Measurements from ENCODE around the gene PTGIS. TPM values are rescaled to one million over a fixed set of nuclear protein-coding genes. Genes with fewer than 3 reads are reported as not detected.

Gene PTGIS
- polyA plus RNA-seq, 3 donors, result not detected

DNA sequence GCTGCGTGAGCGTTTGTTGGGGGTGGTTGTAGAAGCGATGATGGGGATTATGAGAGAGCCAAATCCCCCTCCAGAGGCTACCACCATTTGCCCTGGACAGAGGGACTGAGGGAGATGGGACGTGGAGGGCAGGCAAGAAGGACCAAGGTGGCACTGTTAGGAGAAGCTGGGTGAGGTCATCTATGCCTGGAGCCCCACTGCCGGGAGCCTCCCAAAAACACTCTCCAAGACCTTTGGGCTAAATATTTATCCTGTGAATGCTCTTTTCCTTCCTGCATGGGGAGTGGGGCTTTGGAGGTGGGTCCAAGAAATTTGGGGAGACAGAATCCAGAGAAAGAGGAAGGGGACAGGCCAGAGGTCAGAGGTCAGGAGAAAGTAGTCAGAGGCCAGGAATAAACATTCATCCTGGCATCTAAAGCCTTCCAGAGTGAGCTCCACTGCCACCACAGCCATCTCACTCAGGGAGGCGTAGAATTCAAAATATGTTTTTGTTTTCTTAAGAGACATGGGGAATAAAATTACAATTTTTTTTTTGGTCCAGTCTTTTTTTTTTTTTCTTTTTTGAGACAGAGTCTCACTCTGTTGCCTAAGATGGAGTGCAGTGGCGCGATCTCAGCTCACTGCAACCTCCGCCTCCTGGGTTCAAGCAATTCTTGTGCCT lies 17.8 kb upstream of the PTGIS start:
- Histone ChIP-seq H3K9ac (ENCODE audit: insufficient read depth, low read length, poor library complexity, severe bottlenecking) (no peak overlapping the region), H3K27ac (ENCODE audit: low read depth in 1 of 2, low read length in 2 of 2) (no peak overlapping the region), H4K20me1 (ENCODE audit: insufficient read depth, low read length) (no peaks in the 10 kb centered on the region), H3K4me3 (replicated peaks in 1 of 3; ENCODE audit: low read depth in 2 of 3, low read length in 3 of 3) (no peak overlapping the region), H3K4me1 (ENCODE audit: control insufficient read depth in 1 of 2, insufficient read depth in 2 of 2, low read length in 2 of 2) (peaks cover 43 to 50% of the 10 kb centered on the region in 2 donors), H3K36me3 (replicated peaks in 1 of 2; ENCODE audit: control insufficient read depth in 1 of 2, insufficient read depth in 2 of 2, low read length in 2 of 2) (no peaks in the 10 kb centered on the region), H3K27me3 (ENCODE audit: control insufficient read depth in 2 of 2, insufficient read depth in 2 of 2, low read length in 2 of 2) (no peaks in the 10 kb centered on the region), H3K9me3 (replicated peaks in 1 of 2; ENCODE audit: control insufficient read depth in 1 of 2, insufficient read depth in 1 of 2, low read length in 2 of 2) (peaks cover 4 to 13% of the 10 kb centered on the region in 2 donors), H2AFZ (ENCODE audit: insufficient read depth, low read depth, low read length, poor library complexity, severe bottlenecking) (no peak overlapping the region), H3K79me2 (ENCODE audit: insufficient read depth, low read length) (no peaks in the 10 kb centered on the region), H3K4me2 (replicated peaks; ENCODE audit: extremely low read depth, low read length, poor library complexity, severe bottlenecking) (no peak overlapping the region)
- Mint-ChIP-seq H3K4me3 (no peak overlapping the region), H3K36me3 (peaks cover 5 to 9% of the 10 kb centered on the region in 2 donors), H3K9me3 (peaks cover 9 to 19% (median 13%) of the 10 kb centered on the region in 7 donors), H3K27ac (peak overlapping the region in 1 of 7 donors; percentile 59), H3K27me3 (ENCODE audit: low read depth in 3 of 3) (peaks cover 4 to 13% (median 6%) of the 10 kb centered on the region in 3 donors), H3K4me1 (peaks cover 49% of the 10 kb centered on the region)
- TF ChIP-seq, protein P1, sequence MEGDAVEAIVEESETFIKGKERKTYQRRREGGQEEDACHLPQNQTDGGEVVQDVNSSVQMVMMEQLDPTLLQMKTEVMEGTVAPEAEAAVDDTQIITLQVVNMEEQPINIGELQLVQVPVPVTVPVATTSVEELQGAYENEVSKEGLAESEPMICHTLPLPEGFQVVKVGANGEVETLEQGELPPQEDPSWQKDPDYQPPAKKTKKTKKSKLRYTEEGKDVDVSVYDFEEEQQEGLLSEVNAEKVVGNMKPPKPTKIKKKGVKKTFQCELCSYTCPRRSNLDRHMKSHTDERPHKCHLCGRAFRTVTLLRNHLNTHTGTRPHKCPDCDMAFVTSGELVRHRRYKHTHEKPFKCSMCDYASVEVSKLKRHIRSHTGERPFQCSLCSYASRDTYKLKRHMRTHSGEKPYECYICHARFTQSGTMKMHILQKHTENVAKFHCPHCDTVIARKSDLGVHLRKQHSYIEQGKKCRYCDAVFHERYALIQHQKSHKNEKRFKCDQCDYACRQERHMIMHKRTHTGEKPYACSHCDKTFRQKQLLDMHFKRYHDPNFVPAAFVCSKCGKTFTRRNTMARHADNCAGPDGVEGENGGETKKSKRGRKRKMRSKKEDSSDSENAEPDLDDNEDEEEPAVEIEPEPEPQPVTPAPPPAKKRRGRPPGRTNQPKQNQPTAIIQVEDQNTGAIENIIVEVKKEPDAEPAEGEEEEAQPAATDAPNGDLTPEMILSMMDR (IDR thresholded peaks at IDR 0.05), result no peak
- 100% methylated on average over 1 of the region's 9 CpGs for WGBS (ENCODE audit: insufficient coverage)
- intact Hi-C loops (cut with micrococcal nuclease), result no loop called here
- DNase-seq, result no peak

DNA sequence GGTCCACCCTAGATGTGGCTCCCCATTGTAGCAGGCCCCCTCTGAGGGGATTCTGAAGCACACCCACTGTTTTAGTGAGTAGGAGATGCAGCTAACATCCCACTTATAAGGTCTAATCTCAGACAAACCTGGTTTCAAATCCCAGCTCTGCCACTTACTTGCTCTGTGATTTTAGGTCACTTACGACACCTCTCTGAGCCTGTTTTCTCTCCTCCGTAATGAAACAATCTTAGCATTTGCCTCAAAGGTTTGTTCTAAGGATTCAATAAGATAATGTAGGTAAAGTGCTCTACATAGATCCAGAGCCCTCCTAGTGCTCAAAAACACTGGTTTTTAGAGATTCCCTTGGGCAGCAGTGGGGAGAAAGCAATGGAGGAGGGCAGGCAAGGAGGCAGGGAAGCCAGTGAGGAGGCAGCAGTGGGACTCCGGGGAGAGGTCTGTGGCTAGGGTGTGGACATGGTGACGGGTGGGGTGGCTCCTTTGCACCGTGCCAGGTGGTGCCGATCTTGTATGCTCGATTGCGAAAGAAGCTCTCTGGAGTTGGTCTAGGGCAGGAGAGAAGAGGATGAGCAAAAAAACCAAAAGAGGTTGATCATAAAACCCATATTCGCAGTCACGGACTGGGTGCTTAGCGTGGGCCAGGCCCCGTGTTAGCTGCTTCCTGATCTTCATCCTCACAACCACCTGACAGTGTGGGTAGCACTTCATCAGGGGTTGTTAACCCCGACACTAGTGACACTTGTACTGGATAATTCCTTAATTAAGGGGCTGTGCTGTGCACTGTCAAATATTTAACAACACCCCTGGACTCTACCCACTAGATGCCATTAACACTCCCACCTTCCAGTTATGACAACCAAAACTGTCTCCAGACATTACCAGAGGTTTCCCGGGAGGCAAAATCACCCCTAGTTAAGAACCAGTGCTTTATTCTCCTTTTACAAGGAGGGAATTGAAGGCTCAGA lies 16.8 kb upstream of the PTGIS start:
- H3K4me1 ChIP-seq (ENCODE audit: control insufficient read depth in 1 of 2, insufficient read depth in 2 of 2, low read length in 2 of 2), result peaks cover 38 to 47% of the 10 kb centered on the region in 2 donors
- DNase-seq, result no peak
- H3K9me3 ChIP-seq (replicated peaks in 1 of 2; ENCODE audit: control insufficient read depth in 1 of 2, insufficient read depth in 1 of 2, low read length in 2 of 2), result peaks cover 4 to 6% of the 10 kb centered on the region in 2 donors
- Mint-ChIP-seq H3K27ac (peak overlapping the region; percentile 76 to 94 (median 90)), H3K27me3 (ENCODE audit: low read depth in 3 of 3) (peaks cover 2 to 10% (median 4%) of the 10 kb centered on the region in 3 donors), H3K9me3 (peaks cover 3 to 11% (median 6%) of the 10 kb centered on the region in 7 donors), H3K4me1 (peaks cover 43% of the 10 kb centered on the region), H3K36me3 (peaks cover 1 to 3% of the 10 kb centered on the region in 2 donors), H3K4me3 (peak overlapping the region in 1 of 2 donors; percentile 55)
- peak overlapping the region; percentile 30 for H3K4me2 ChIP-seq (replicated peaks; ENCODE audit: extremely low read depth, low read length, poor library complexity, severe bottlenecking)
- peak overlapping the region in 1 of 2 donors; percentile 74 for H3K27ac ChIP-seq (ENCODE audit: low read depth in 1 of 2, low read length in 2 of 2)
- intact Hi-C loops (cut with micrococcal nuclease), result no loop called here
- H2AFZ ChIP-seq (ENCODE audit: insufficient read depth, low read depth, low read length, poor library complexity, severe bottlenecking), result peak overlapping the region; percentile 55
- H4K20me1 ChIP-seq (ENCODE audit: insufficient read depth, low read length), result no peaks in the 10 kb centered on the region
- 39% methylated on average over 8 of the region's 14 CpGs for WGBS (ENCODE audit: insufficient coverage)
- H3K36me3 ChIP-seq (replicated peaks in 1 of 2; ENCODE audit: control insufficient read depth in 1 of 2, insufficient read depth in 2 of 2, low read length in 2 of 2), result no peaks in the 10 kb centered on the region
- H3K9ac ChIP-seq (ENCODE audit: insufficient read depth, low read length, poor library complexity, severe bottlenecking), result no peak overlapping the region
- no peaks in the 10 kb centered on the region for H3K79me2 ChIP-seq (ENCODE audit: insufficient read depth, low read length)
- TF ChIP-seq, protein P1 (IDR thresholded peaks at IDR 0.05), result no peak
- H3K4me3 ChIP-seq (replicated peaks in 1 of 3; ENCODE audit: low read depth in 2 of 3, low read length in 3 of 3), result no peak overlapping the region
- H3K27me3 ChIP-seq (ENCODE audit: control insufficient read depth in 2 of 2, insufficient read depth in 2 of 2, low read length in 2 of 2), result no peaks in the 10 kb centered on the region
